Neural progenitor cell (in vitro differentiated cells): ENCODE measurements around the gene ADCY5. TPM values are rescaled to one million over a fixed set of nuclear protein-coding genes. Genes with fewer than 3 reads are reported as not detected.

Source experiments
- DNase-seq: peaks from one replicate; pipeline ENCODE4 v3.0.0-alpha.2; 2016; ENCODE audit warnings: low spot score
- H2AFZ ChIP-seq: fragments of 200-600 bp; sonication (generic); replicated peaks from 2 replicates; pipeline ENCODE4 v1.6.1; 2016; ENCODE audit warnings: antibody characterized with exemption
- H3F3A ChIP-seq: fragments of 200-600 bp; sonication (generic); 2 replicates; pipeline ENCODE4 v1.6.1; 2016; ENCODE audit warnings: antibody characterized with exemption, low read depth
- H3K27ac ChIP-seq: fragments of 200-600 bp; sonication (generic); 2 replicates; pipeline ENCODE4 v1.5.1; 2016; ENCODE audit warnings: mild to moderate bottlenecking
- H3K27me3 ChIP-seq: fragments of 200-600 bp; sonication (generic); 2 replicates; pipeline ENCODE4 v1.6.1; 2016; ENCODE audit warnings: mild to moderate bottlenecking, moderate library complexity
- H3K36me3 ChIP-seq: fragments of 200-600 bp; sonication (generic); 2 replicates; pipeline ENCODE4 v1.5.1; 2016
- H3K4me1 ChIP-seq: fragments of 200-600 bp; sonication (generic); 2 replicates; pipeline ENCODE4 v1.6.1; 2016; ENCODE audit warnings: mixed run types
- H3K4me2 ChIP-seq: fragments of 200-600 bp; sonication (generic); 2 replicates; pipeline ENCODE4 v1.6.1; 2016
- H3K4me3 ChIP-seq: fragments of 200-600 bp; sonication (generic); 2 replicates; pipeline ENCODE4 v1.5.1; 2016
- H3K79me2 ChIP-seq: fragments of 200-600 bp; sonication (generic); 2 replicates; pipeline ENCODE4 v1.6.1; 2016; ENCODE audit warnings: low read depth
- H3K9ac ChIP-seq: fragments of 200-600 bp; sonication (generic); 2 replicates; pipeline ENCODE4 v1.6.1; 2016
- H3K9me3 ChIP-seq: fragments of 200-600 bp; sonication (generic); 2 replicates; pipeline ENCODE4 v1.5.1; 2016; ENCODE audit warnings: low read depth
- H4K20me1 ChIP-seq: fragments of 200-600 bp; sonication (generic); 2 replicates; pipeline ENCODE4 v1.6.1; 2016; ENCODE audit warnings: low read depth
- H3K27ac Mint-ChIP-seq: 3 replicates; pipeline ENCODE4 v1.8.0; 2021; ENCODE audit warnings: mixed read lengths
- H3K27me3 Mint-ChIP-seq: 2 replicates; pipeline ENCODE4 v1.8.0; 2022; ENCODE audit warnings: low read depth, mild to moderate bottlenecking, inconsistent platforms, moderate library complexity, mixed read lengths; ENCODE audit not compliant: insufficient read depth
- H3K36me3 Mint-ChIP-seq: 3 replicates; pipeline ENCODE4 v1.8.0; 2021; ENCODE audit warnings: mixed read lengths
- H3K4me1 Mint-ChIP-seq: 3 replicates; pipeline ENCODE4 v1.8.0; 2021; ENCODE audit warnings: mixed read lengths
- H3K4me3 Mint-ChIP-seq: 3 replicates; pipeline ENCODE4 v1.8.0; 2021; ENCODE audit warnings: mild to moderate bottlenecking, moderate library complexity, mixed read lengths
- H3K9me3 Mint-ChIP-seq: 3 replicates; pipeline ENCODE4 v1.8.0; 2020; ENCODE audit warnings: mixed read lengths
- CTCF ChIP-seq: fragments of 200-600 bp; sonication (generic); IDR thresholded peaks from 2 replicates; pipeline ENCODE4 v1.5.1; 2017; ENCODE audit warnings: antibody characterized with exemption, mild to moderate bottlenecking
- EZH2 ChIP-seq: fragments of 200-600 bp; sonication (generic); IDR thresholded peaks from 2 replicates; pipeline ENCODE4 v1.6.1; 2017; ENCODE audit warnings: antibody characterized with exemption, mild to moderate bottlenecking, moderate library complexity
- EZH2phosphoT487 ChIP-seq: fragments of 200-600 bp; sonication (generic); IDR thresholded peaks from 2 replicates; pipeline ENCODE4 v1.6.1; 2017; ENCODE audit warnings: antibody characterized with exemption
- total RNA-seq: library from RNA; depleted of rRNA; stranded (reverse); fragments of >200 nt; gene quantifications from 2 replicates; pipeline ENCODE4 v1.2.3, GENCODE V29; 2015; ENCODE audit warnings: low replicate concordance

ADCY5 gene
- total RNA-seq, 1 donor from 2014 or later = 1.6 TPM

- no peaks in the 10 kb centered on the region for H3K27me3 ChIP-seq
- H3K9me3 Mint-ChIP-seq = no peaks in the 10 kb centered on the region
- no peak overlapping the region for H3K9ac ChIP-seq
- no peak overlapping the region for H3K4me3 ChIP-seq
- no peaks in the 10 kb centered on the region for H3K36me3 Mint-ChIP-seq
- H3F3A ChIP-seq = peaks cover 14% of the 10 kb centered on the region
- H3K4me1 ChIP-seq = peaks cover 10% of the 10 kb centered on the region
- no peak overlapping the region for H3K27ac ChIP-seq
- DNase-seq = no peak
- no peak overlapping the region for H3K4me3 Mint-ChIP-seq
- H3K4me1 Mint-ChIP-seq = peaks cover 16% of the 10 kb centered on the region
- H3K36me3 ChIP-seq = no peaks in the 10 kb centered on the region
- peak overlapping the region; percentile 57 for H2AFZ ChIP-seq
- H3K27me3 Mint-ChIP-seq = peaks cover 2% of the 10 kb centered on the region
- H3K79me2 ChIP-seq = no peaks in the 10 kb centered on the region
- H3K4me2 ChIP-seq = no peak overlapping the region
- H4K20me1 ChIP-seq = no peaks in the 10 kb centered on the region
- no peak overlapping the region for H3K27ac Mint-ChIP-seq
- TF ChIP-seq CTCF = no peak
- TF ChIP-seq EZH2 = no peak
- no peak for TF ChIP-seq EZH2phosphoT487
- H3K9me3 ChIP-seq = no peaks in the 10 kb centered on the region
Measured at GRCh38 chr3:123397050-123397590, 51.8 kb downstream of the ADCY5 start.

- no peaks in the 10 kb centered on the region for H4K20me1 ChIP-seq
- peaks cover 17% of the 10 kb centered on the region for H3F3A ChIP-seq
- H3K9me3 ChIP-seq = no peaks in the 10 kb centered on the region
- H3K79me2 ChIP-seq = no peaks in the 10 kb centered on the region
- Mint-ChIP-seq H3K4me3 (no peak overlapping the region), H3K27ac (no peak overlapping the region), H3K9me3 (no peaks in the 10 kb centered on the region), H3K4me1 (peaks cover 20% of the 10 kb centered on the region), H3K36me3 (no peaks in the 10 kb centered on the region), H3K27me3 (peaks cover 2% of the 10 kb centered on the region)
- no peaks in the 10 kb centered on the region for H3K36me3 ChIP-seq
- peak overlapping the region; percentile 57 for H2AFZ ChIP-seq
- DNase-seq = no peak
- no peak overlapping the region for H3K4me2 ChIP-seq
- no peak for TF ChIP-seq EZH2
- no peak for TF ChIP-seq EZH2phosphoT487
- TF ChIP-seq CTCF = no peak
- no peak overlapping the region for H3K9ac ChIP-seq
- no peak overlapping the region for H3K27ac ChIP-seq
- peaks cover 17% of the 10 kb centered on the region for H3K4me1 ChIP-seq
- no peak overlapping the region for H3K4me3 ChIP-seq
- H3K27me3 ChIP-seq = no peaks in the 10 kb centered on the region
Measured at GRCh38 chr3:123396171-123397049, 52.5 kb downstream of the ADCY5 start.

GRCh38 chr3:123395235-123395634 lies 53.7 kb downstream of the ADCY5 start:
- Histone ChIP-seq H4K20me1 (no peaks in the 10 kb centered on the region), H3F3A (peaks cover 17% of the 10 kb centered on the region), H3K36me3 (no peaks in the 10 kb centered on the region), H3K9ac (no peak overlapping the region), H3K27ac (no peak overlapping the region), H3K79me2 (no peaks in the 10 kb centered on the region), H3K4me3 (no peak overlapping the region), H3K9me3 (no peaks in the 10 kb centered on the region), H3K4me2 (no peak overlapping the region), H3K27me3 (no peaks in the 10 kb centered on the region), H3K4me1 (peaks cover 17% of the 10 kb centered on the region), H2AFZ (no peak overlapping the region)
- no peak for DNase-seq
- H3K27ac Mint-ChIP-seq = peak overlapping the region; percentile 70
- peak overlapping the region; percentile 55 for H3K4me3 Mint-ChIP-seq
- TF ChIP-seq EZH2phosphoT487 (no peak), EZH2 (no peak), CTCF (no peak)
- peaks cover 24% of the 10 kb centered on the region for H3K4me1 Mint-ChIP-seq
- H3K27me3 Mint-ChIP-seq = peaks cover 2% of the 10 kb centered on the region
- H3K9me3 Mint-ChIP-seq = no peaks in the 10 kb centered on the region
- no peaks in the 10 kb centered on the region for H3K36me3 Mint-ChIP-seq
